NB4 (cell line): ENCODE measurements around the gene DCUN1D2.
"Not testable (repeated sequence)": the region's sequence is repeated elsewhere in the genome, so short reads cannot be mapped to it uniquely, and the experiment has no call there.

Experiments
- DNase-seq: peaks from one replicate; pipeline ENCODE4 v3.0.0; 2010; ENCODE audit warnings: low read depth
- H3K4me3 ChIP-seq: one replicate; pipeline ENCODE4 v1.5.1; 2011; ENCODE audit warnings: mild to moderate bottlenecking, low read depth, low read length, moderate library complexity
- MYC ChIP-seq: IDR thresholded peaks from 2 replicates; pipeline ENCODE4 v1.6.1; 2011; ENCODE audit warnings: low read depth, low read length
- POLR2A ChIP-seq: IDR thresholded peaks from 2 replicates; pipeline ENCODE4 v1.6.1; 2011; ENCODE audit warnings: mild to moderate bottlenecking; ENCODE audit not compliant: insufficient read length; ENCODE audit errors: extremely low read depth
- TF ChIP-seq, protein P1 (sequence below): IDR thresholded peaks from one replicate; pipeline ENCODE4 v1.5.1; 2012; ENCODE audit warnings: low read depth, low read length
- TF ChIP-seq, protein P2 (sequence below): IDR thresholded peaks from 2 replicates; pipeline ENCODE4 v1.6.1; 2011; ENCODE audit warnings: low read depth, low read length

DCUN1D2 gene

DNA sequence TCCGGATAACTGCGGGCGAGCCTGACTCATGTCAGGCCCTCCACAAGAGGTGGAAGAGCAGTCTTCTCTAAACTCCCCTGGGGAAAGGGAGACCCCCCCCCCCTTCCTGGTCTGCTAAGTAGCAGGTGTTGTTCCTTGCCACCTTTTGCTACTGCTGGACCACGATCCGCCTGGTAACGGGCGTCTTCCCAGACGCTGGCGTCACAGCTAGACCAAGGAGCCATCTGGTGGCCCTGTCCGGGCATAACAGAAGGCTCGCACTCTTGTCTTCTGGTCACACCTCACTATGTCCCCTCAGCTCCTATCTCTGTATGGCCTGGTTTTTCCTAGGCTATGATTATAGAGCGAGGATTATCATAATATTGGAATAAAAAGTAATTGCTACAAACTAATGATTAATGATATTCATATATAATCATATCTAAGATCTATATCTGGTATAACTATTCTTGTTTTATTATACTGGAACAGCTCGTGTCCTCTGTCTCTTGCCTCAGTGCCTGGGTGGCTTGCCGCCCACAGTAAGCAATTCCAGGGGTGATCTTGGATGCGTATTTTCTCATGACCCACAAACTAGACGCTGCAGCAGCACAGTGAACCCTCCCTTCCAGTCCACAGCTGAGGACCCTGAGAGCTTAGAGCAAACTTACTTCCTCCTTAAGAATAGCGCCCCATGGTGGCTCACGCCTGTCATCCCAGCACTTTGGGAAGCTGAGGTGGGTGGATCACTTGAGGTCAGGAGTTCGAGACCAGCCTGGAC is 39.5 kb downstream of the DCUN1D2 start:
- not testable (repeated sequence) for H3K4me3 ChIP-seq
- peak; percentile 69 for DNase-seq
- TF ChIP-seq, protein P1, sequence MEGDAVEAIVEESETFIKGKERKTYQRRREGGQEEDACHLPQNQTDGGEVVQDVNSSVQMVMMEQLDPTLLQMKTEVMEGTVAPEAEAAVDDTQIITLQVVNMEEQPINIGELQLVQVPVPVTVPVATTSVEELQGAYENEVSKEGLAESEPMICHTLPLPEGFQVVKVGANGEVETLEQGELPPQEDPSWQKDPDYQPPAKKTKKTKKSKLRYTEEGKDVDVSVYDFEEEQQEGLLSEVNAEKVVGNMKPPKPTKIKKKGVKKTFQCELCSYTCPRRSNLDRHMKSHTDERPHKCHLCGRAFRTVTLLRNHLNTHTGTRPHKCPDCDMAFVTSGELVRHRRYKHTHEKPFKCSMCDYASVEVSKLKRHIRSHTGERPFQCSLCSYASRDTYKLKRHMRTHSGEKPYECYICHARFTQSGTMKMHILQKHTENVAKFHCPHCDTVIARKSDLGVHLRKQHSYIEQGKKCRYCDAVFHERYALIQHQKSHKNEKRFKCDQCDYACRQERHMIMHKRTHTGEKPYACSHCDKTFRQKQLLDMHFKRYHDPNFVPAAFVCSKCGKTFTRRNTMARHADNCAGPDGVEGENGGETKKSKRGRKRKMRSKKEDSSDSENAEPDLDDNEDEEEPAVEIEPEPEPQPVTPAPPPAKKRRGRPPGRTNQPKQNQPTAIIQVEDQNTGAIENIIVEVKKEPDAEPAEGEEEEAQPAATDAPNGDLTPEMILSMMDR = peak; percentile 41

- H3K4me3 ChIP-seq = peak overlapping the region; percentile 80
- not testable (repeated sequence) for DNase-seq
These were observed 40.2 kb downstream of the DCUN1D2 start for GRCh38 chr13:113450348-113450744.

- TF ChIP-seq MYC (no peak), POLR2A (no peak)
- TF ChIP-seq, protein P1 = no peak
- TF ChIP-seq, protein P2, sequence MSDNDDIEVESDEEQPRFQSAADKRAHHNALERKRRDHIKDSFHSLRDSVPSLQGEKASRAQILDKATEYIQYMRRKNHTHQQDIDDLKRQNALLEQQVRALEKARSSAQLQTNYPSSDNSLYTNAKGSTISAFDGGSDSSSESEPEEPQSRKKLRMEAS = no peak
- DNase-seq = no peak
- H3K4me3 ChIP-seq = peak overlapping the region; percentile 80
These were observed 40.7 kb downstream of the DCUN1D2 start for GRCh38 chr13:113449693-113450347.

- TF ChIP-seq MYC = peak; percentile 56
- TF ChIP-seq, protein P1 = no peak
- peak; percentile 58 for TF ChIP-seq POLR2A
- DNase-seq = peak; percentile 95
- H3K4me3 ChIP-seq = peak overlapping the region; percentile 80
These were observed 41.4 kb downstream of the DCUN1D2 start for GRCh38 chr13:113448885-113449692.

GRCh38 chr13:113448545-113448884 is 42.0 kb downstream of the DCUN1D2 start:
- no peak for TF ChIP-seq POLR2A
- TF ChIP-seq, protein P2 = no peak
- TF ChIP-seq MYC = no peak
- TF ChIP-seq, protein P1 = no peak
- peak; percentile 45 for DNase-seq
- peak overlapping the region; percentile 60 for H3K4me3 ChIP-seq

DNA sequence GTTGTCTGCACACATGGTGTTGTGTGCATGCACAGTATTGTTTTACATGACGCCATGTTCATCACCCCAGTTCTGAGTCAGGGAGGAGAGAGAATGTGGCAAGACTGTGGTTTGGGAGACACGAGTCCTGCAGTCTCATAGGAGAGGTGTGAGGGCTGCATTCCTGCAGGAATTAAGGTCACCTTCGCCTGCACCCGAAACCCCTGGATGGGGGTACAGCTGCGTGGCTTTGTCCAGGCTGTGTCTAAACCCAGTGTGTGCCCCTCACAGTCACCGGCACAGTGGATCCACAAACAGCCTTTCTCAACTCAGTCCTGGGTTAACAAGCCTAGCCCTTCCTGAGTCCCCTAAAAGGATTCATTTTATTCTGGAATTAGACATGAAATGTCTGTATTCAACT is 42.9 kb downstream of the DCUN1D2 start:
- H3K4me3 ChIP-seq = no peak overlapping the region
- peak; percentile 48 for DNase-seq

More for the DNA sequence above, 42.9 kb downstream of the DCUN1D2 start:
- no peak for TF ChIP-seq MYC
- no peak for TF ChIP-seq POLR2A
- TF ChIP-seq, protein P2 = no peak
- TF ChIP-seq, protein P1 = no peak
